GM23338 (cell line): ENCODE measurements around the gene CST1. TPM values are rescaled to one million over a fixed set of nuclear protein-coding genes. Genes with fewer than 3 reads are reported as not detected.
A peak's percentile ranks its signal among the peaks of the same experiment; 100 is the strongest.
"Not testable (repeated sequence)": the region's sequence is repeated elsewhere in the genome, so short reads cannot be mapped to it uniquely, and the experiment has no call there.

Experiments used
- ATAC-seq: fragments of 200-7000 bp; cut with Tn5 transposase; 3 replicates; pipeline ENCODE4 v1.9.1; 2020
- DNase-seq: peaks from one replicate; pipeline ENCODE4 v3.0.0-alpha.2; 2015; ENCODE audit warnings: low spot score
- H2AFZ ChIP-seq: fragments of 200-600 bp; sonication (generic); 2 replicates; pipeline ENCODE4 v1.8.0; 2016; ENCODE audit warnings: antibody characterized with exemption, mild to moderate bottlenecking, moderate library complexity
- H3F3A ChIP-seq: fragments of 200-600 bp; sonication (generic); replicated peaks from 2 replicates; pipeline ENCODE4 v1.8.0; 2017; ENCODE audit warnings: antibody characterized with exemption, mixed run types, low read depth
- H3K27ac ChIP-seq: fragments of 200-600 bp; sonication (generic); 2 replicates; pipeline ENCODE4 v1.6.1; 2016; ENCODE audit warnings: low read depth
- H3K27me3 ChIP-seq: fragments of 200-600 bp; sonication (generic); 2 replicates; pipeline ENCODE4 v1.8.0; 2016; ENCODE audit warnings: mild to moderate bottlenecking, mixed run types, moderate library complexity; ENCODE audit not compliant: insufficient read depth
- H3K36me3 ChIP-seq: fragments of 200-600 bp; sonication (generic); 2 replicates; pipeline ENCODE4 v1.8.0; 2016; ENCODE audit warnings: mild to moderate bottlenecking; ENCODE audit not compliant: insufficient read depth
- H3K4me1 ChIP-seq: fragments of 200-600 bp; sonication (generic); 2 replicates; pipeline ENCODE4 v1.8.0; 2016; ENCODE audit warnings: mild to moderate bottlenecking, moderate library complexity; ENCODE audit not compliant: insufficient read depth
- H3K4me2 ChIP-seq: fragments of 200-600 bp; sonication (generic); 2 replicates; pipeline ENCODE4 v1.7.1; 2017; ENCODE audit warnings: mixed run types
- H3K4me3 ChIP-seq: fragments of 200-600 bp; sonication (generic); 2 replicates; pipeline ENCODE4 v1.6.1; 2016; ENCODE audit warnings: mixed run types
- H3K79me2 ChIP-seq: fragments of 200-600 bp; sonication (generic); replicated peaks from 2 replicates; pipeline ENCODE4 v1.8.0; 2017; ENCODE audit warnings: mild to moderate bottlenecking; ENCODE audit not compliant: insufficient read depth
- H3K9me2 ChIP-seq: fragments of 200-600 bp; sonication (generic); 2 replicates; pipeline ENCODE4 v1.8.0; 2017; ENCODE audit not compliant: insufficient read depth
- H4K20me1 ChIP-seq: fragments of 200-600 bp; sonication (generic); replicated peaks from 2 replicates; pipeline ENCODE4 v1.8.0; 2017; ENCODE audit warnings: mild to moderate bottlenecking; ENCODE audit not compliant: insufficient read depth
- H3K27ac Mint-ChIP-seq: 2 replicates; pipeline ENCODE4 v1.8.0; 2020; ENCODE audit warnings: inconsistent platforms, mild to moderate bottlenecking, moderate library complexity, mixed read lengths
- H3K27me3 Mint-ChIP-seq: 3 replicates; pipeline ENCODE4 v1.8.0; 2022; ENCODE audit warnings: low read depth, mild to moderate bottlenecking, moderate library complexity, mixed read lengths, inconsistent platforms; ENCODE audit not compliant: insufficient read depth, poor library complexity
- H3K36me3 Mint-ChIP-seq: 3 replicates; pipeline ENCODE4 v1.8.0; 2021; ENCODE audit warnings: low read depth, mild to moderate bottlenecking, inconsistent platforms, moderate library complexity, mixed read lengths
- H3K4me1 Mint-ChIP-seq: 3 replicates; pipeline ENCODE4 v1.8.0; 2020; ENCODE audit warnings: mild to moderate bottlenecking, inconsistent platforms, mixed read lengths
- H3K4me3 Mint-ChIP-seq: 3 replicates; pipeline ENCODE4 v1.8.0; 2021; ENCODE audit warnings: moderate library complexity, mild to moderate bottlenecking, inconsistent platforms, mixed read lengths
- H3K9me3 Mint-ChIP-seq: 3 replicates; pipeline ENCODE4 v1.8.0; 2020; ENCODE audit warnings: moderate library complexity, mild to moderate bottlenecking, inconsistent platforms, mixed read lengths
- CTCF ChIP-seq, 2 experiments: fragments of 200-600 bp in 1 of 2; sonication (generic) in 1 of 2; conservative IDR thresholded peaks; 2 replicates each; pipeline versions ENCODE4 v1.5.1 to v1.6.1; 2016 to 2017; ENCODE audit warnings: antibody characterized with exemption in 2 of 2, low read depth in 2 of 2, mild to moderate bottlenecking in 2 of 2, moderate library complexity in 1 of 2
- EZH2phosphoT487 ChIP-seq: fragments of 200-600 bp; sonication (generic); IDR thresholded peaks from one replicate; pipeline ENCODE4 v1.8.1; 2018; ENCODE audit warnings: antibody characterized with exemption; ENCODE audit not compliant: unreplicated experiment
- NANOG ChIP-seq: IDR thresholded peaks from 2 replicates; pipeline ENCODE4 v1.6.1; 2016; ENCODE audit warnings: antibody characterized with exemption, borderline replicate concordance
- ZNF331 ChIP-seq: fragments of 250-450 bp; sonication (Bioruptor Pico); IDR thresholded peaks from 2 replicates; pipeline ENCODE4 v1.5.0; 2020; ENCODE audit warnings: low read depth, mild to moderate bottlenecking, moderate library complexity
- polyA plus RNA-seq: library from polyadenylated mRNA; unstranded; fragments of >200 nt; fragmentation: Nextera tagmentation; extraction: Ambion mirVana; gene quantifications from 2 replicates; pipeline ENCODE4 v1.2.1, GENCODE V29; 2016
- total RNA-seq: library from RNA; depleted of rRNA; stranded (reverse); fragments of >200 nt; shearing (Covaris generic); gene quantifications from 2 replicates; pipeline ENCODE4 v1.2.3, GENCODE V29; 2014

Gene CST1
- total and polyA plus RNA-seq, 2 experiments from 2014 or later = 1.8 to 4.9 TPM

- Histone ChIP-seq H3K4me2 (no peak overlapping the region), H4K20me1 (no peaks in the 10 kb centered on the region), H3K4me1 (no peaks in the 10 kb centered on the region; the same call in 1 of the 2 replicates), H3K4me3 (no peak overlapping the region), H3F3A (no peaks in the 10 kb centered on the region), H3K79me2 (no peaks in the 10 kb centered on the region), H3K27ac (no peak overlapping the region), H3K36me3 (no peaks in the 10 kb centered on the region), H3K27me3 (peaks cover 32% of the 10 kb centered on the region), H3K9me2 (no peaks in the 10 kb centered on the region), H2AFZ (no peak overlapping the region)
- H3K27me3 Mint-ChIP-seq = peaks cover 43% of the 10 kb centered on the region
- H3K27ac Mint-ChIP-seq = no peak overlapping the region
- TF ChIP-seq EZH2phosphoT487 = no peak
- no peak for TF ChIP-seq NANOG
- no peak for TF ChIP-seq ZNF331 (CRISPR knock-in tag)
- H3K9me3 Mint-ChIP-seq = no peaks in the 10 kb centered on the region
- no peak for ATAC-seq
- no peak for DNase-seq
- no peaks in the 10 kb centered on the region; the same call in 2 of the 3 replicates for H3K36me3 Mint-ChIP-seq
- H3K4me3 Mint-ChIP-seq = no peak overlapping the region
- peaks cover 21% of the 10 kb centered on the region for H3K4me1 Mint-ChIP-seq
Measured at GRCh38 chr20:23749746-23750145, 989 bp downstream of the CST1 start.

- not testable (repeated sequence) for H3K4me1 ChIP-seq, H3K27ac Mint-ChIP-seq, H3K4me2 ChIP-seq, H3K79me2 ChIP-seq, H3K9me3 Mint-ChIP-seq, H3K36me3 ChIP-seq, H3K9me2 ChIP-seq, H3K4me3 ChIP-seq, H3K27ac ChIP-seq, H3F3A ChIP-seq, H2AFZ ChIP-seq, H3K4me3 Mint-ChIP-seq, H3K36me3 Mint-ChIP-seq, H4K20me1 ChIP-seq
- peak; percentile 36 to 46 for TF ChIP-seq CTCF (conservative IDR thresholded peaks at IDR 0.05; ENCODE audit: low read depth in 2 of 2)
- DNase-seq (peak; percentile 55), ATAC-seq (peak; percentile 30)
- H3K27me3 Mint-ChIP-seq = peaks cover 35% of the 10 kb centered on the region
- H3K4me1 Mint-ChIP-seq = peaks cover 19% of the 10 kb centered on the region
- peaks cover 24% of the 10 kb centered on the region for H3K27me3 ChIP-seq
Measured at GRCh38 chr20:23748975-23749374, 1.8 kb downstream of the CST1 start.

- H3K36me3 Mint-ChIP-seq, DNase-seq, H3K36me3 ChIP-seq, H3K27ac ChIP-seq, H4K20me1 ChIP-seq, H3F3A ChIP-seq, H3K27ac Mint-ChIP-seq, H3K4me3 Mint-ChIP-seq, H3K4me1 ChIP-seq, H3K4me3 ChIP-seq, H3K27me3 ChIP-seq, H3K4me2 ChIP-seq, H3K9me2 ChIP-seq, ATAC-seq, H3K9me3 Mint-ChIP-seq, H3K79me2 ChIP-seq, H2AFZ ChIP-seq: not testable (repeated sequence)
- Mint-ChIP-seq H3K27me3 (peaks cover 21% of the 10 kb centered on the region), H3K4me1 (peaks cover 19% of the 10 kb centered on the region)
Measured at GRCh38 chr20:23747551-23747950, 3.2 kb downstream of the CST1 start.

- DNase-seq, H3K9me2 ChIP-seq, H2AFZ ChIP-seq, H3K4me3 Mint-ChIP-seq, H3K9me3 Mint-ChIP-seq, H3K4me3 ChIP-seq, H3K79me2 ChIP-seq, H4K20me1 ChIP-seq, H3K4me1 ChIP-seq, H3K27ac Mint-ChIP-seq, H3K27ac ChIP-seq, H3K36me3 Mint-ChIP-seq, H3K36me3 ChIP-seq, H3K4me2 ChIP-seq, H3F3A ChIP-seq, ATAC-seq, H3K27me3 ChIP-seq: not testable (repeated sequence)
- Mint-ChIP-seq H3K4me1 (peaks cover 19% of the 10 kb centered on the region), H3K27me3 (peaks cover 17% of the 10 kb centered on the region)
Measured at GRCh38 chr20:23747092-23747491, 3.6 kb downstream of the CST1 start.
